Caco-2 (cell line): Measurements from ENCODE around the gene LDLRAD4. TPM values are rescaled to one million over a fixed set of nuclear protein-coding genes. Genes with fewer than 3 reads are reported as not detected.

ENCODE experiments used
- BruUV-seq: library from RNA; stranded (reverse); fragments of 400-500 nt; replicated peaks from 2 replicates; lab custom pipeline; 2021; lab: Mats Ljungman, UMichigan
- CTCF ChIA-PET: fragments of 300-600 bp; sonication (Branson Sonifier 250); formaldehyde crosslinking; loops from one replicate; lab custom pipeline; 2022; ENCODE audit warnings: antibody characterized with exemption; lab: Charles Lee
- POLR2A ChIA-PET: fragments of 300-600 bp; sonication (Branson Sonifier 250); formaldehyde crosslinking; loops from one replicate; lab custom pipeline; 2022; ENCODE audit warnings: antibody characterized with exemption; lab: Charles Lee
- DNase-seq, 2 experiments: peaks; one replicate each; pipeline versions ENCODE4 v3.0.0 to v3.0.0-alpha.2; 2020 to 2022
- H3K27me3 ChIP-seq: replicated peaks from 2 replicates; pipeline ENCODE4 v1.6.0; 2011; ENCODE audit warnings: low read length; ENCODE audit not compliant: control insufficient read depth, insufficient read depth
- H3K36me3 ChIP-seq: 2 replicates; pipeline ENCODE4 v1.5.1; 2011; ENCODE audit warnings: low read length; ENCODE audit not compliant: control insufficient read depth, insufficient read depth
- H3K4me1 ChIP-seq: fragments of 250-450 bp; sonication (Bioruptor Pico); 2 replicates; pipeline ENCODE4 v1.5.1; 2020; ENCODE audit warnings: mild to moderate bottlenecking
- H3K4me3 ChIP-seq: 2 replicates; pipeline ENCODE4 v1.5.1; 2011; ENCODE audit warnings: low read depth, mild to moderate bottlenecking, control low read depth, low read length
- H3K9me3 ChIP-seq: fragments of 250-450 bp; sonication (Bioruptor Pico); 2 replicates; pipeline ENCODE4 v1.5.1; 2020; ENCODE audit warnings: mild to moderate bottlenecking, moderate library complexity
- H3K27ac Mint-ChIP-seq: one replicate; pipeline ENCODE4 v1.8.0; 2022; ENCODE audit warnings: mixed read lengths; ENCODE audit not compliant: unreplicated experiment
- H3K27me3 Mint-ChIP-seq: one replicate; pipeline ENCODE4 v1.8.0; 2022; ENCODE audit warnings: mixed read lengths; ENCODE audit not compliant: insufficient read depth, unreplicated experiment
- H3K36me3 Mint-ChIP-seq: one replicate; pipeline ENCODE4 v1.8.0; 2022; ENCODE audit warnings: mild to moderate bottlenecking, mixed read lengths; ENCODE audit not compliant: insufficient read depth, unreplicated experiment
- H3K4me1 Mint-ChIP-seq: one replicate; pipeline ENCODE4 v1.8.0; 2022; ENCODE audit warnings: low read depth, mixed read lengths; ENCODE audit not compliant: unreplicated experiment
- H3K4me3 Mint-ChIP-seq: one replicate; pipeline ENCODE4 v1.8.0; 2022; ENCODE audit warnings: mild to moderate bottlenecking, moderate library complexity, mixed read lengths; ENCODE audit not compliant: unreplicated experiment
- H3K9me3 Mint-ChIP-seq: one replicate; pipeline ENCODE4 v1.8.0; 2022; ENCODE audit warnings: mixed read lengths; ENCODE audit not compliant: unreplicated experiment
- intact Hi-C: fragments of 100-400 bp; cut with micrococcal nuclease; formaldehyde crosslinking; loops from one replicate; pipeline ENCODE4 v1.10.0; 2022; ENCODE audit not compliant: unreplicated experiment
- total RNA-seq: library from RNA; stranded (reverse); gene quantifications from 2 replicates; pipeline ENCODE4 v1.2.3, GENCODE V29; 2022
- TF ChIP-seq, protein P1 (sequence below), 2 experiments: fragments of 200-600 bp in 1 of 2; IDR thresholded peaks; 1 replicate in 1 of 2; 2 replicates in 1 of 2; pipeline versions ENCODE4 v1.5.1 to v1.8.0; 2011 to 2022; ENCODE audit warnings: antibody characterized with exemption in 1 of 2, control low read depth in 1 of 2, inconsistent platforms in 1 of 2, low read depth in 1 of 2, low read length in 1 of 2, mild to moderate bottlenecking in 1 of 2, moderate library complexity in 1 of 2; ENCODE audit not compliant: insufficient read depth in 1 of 2, severe bottlenecking in 1 of 2, unreplicated experiment in 1 of 2

LDLRAD4 gene
- total RNA-seq, 1 experiment from 2014 or later: 1.2 TPM

DNA sequence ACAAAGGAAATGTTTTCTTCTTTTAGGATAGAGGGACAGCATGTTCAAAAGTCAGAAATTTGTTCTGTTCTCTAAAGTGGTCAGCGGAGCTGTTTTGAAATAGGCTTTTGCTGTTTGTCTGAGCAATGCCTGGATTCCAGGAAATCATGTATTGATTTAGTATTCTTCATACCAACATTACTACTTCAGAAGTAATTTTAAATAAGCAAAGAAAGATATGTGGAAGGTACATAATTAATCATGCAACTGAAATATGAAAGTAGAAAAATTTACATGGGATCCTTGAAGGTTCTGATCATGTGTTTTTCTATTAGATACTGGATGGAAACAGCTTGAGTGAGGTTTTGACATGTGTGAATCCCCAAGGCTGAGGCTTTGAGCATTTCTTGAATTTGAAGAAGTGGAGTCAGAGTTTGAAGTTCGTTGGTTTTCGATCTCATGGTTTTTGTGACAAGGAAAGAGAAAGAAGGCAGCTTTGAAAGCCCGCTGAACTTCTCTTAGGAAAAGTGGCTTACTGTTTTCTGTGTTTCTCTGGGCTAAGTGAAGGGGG lies 220.0 kb downstream of the LDLRAD4 start:
- intact Hi-C loops: no loop called here
- no TSS peak for BruUV-seq
- Histone ChIP-seq H3K4me3 (no peak overlapping the region), H3K4me1 (no peaks in the 10 kb centered on the region), H3K27me3 (no peaks in the 10 kb centered on the region), H3K9me3 (no peaks in the 10 kb centered on the region), H3K36me3 (no peaks in the 10 kb centered on the region)
- Mint-ChIP-seq H3K27me3 (peaks cover 19% of the 10 kb centered on the region), H3K9me3 (no peaks in the 10 kb centered on the region), H3K4me1 (no peaks in the 10 kb centered on the region), H3K36me3 (no peaks in the 10 kb centered on the region), H3K27ac (no peak overlapping the region), H3K4me3 (no peak overlapping the region)
- CTCF ChIA-PET: no interaction called here
- DNase-seq: no peak
- POLR2A ChIA-PET: no interaction called here
- TF ChIP-seq, protein P1, sequence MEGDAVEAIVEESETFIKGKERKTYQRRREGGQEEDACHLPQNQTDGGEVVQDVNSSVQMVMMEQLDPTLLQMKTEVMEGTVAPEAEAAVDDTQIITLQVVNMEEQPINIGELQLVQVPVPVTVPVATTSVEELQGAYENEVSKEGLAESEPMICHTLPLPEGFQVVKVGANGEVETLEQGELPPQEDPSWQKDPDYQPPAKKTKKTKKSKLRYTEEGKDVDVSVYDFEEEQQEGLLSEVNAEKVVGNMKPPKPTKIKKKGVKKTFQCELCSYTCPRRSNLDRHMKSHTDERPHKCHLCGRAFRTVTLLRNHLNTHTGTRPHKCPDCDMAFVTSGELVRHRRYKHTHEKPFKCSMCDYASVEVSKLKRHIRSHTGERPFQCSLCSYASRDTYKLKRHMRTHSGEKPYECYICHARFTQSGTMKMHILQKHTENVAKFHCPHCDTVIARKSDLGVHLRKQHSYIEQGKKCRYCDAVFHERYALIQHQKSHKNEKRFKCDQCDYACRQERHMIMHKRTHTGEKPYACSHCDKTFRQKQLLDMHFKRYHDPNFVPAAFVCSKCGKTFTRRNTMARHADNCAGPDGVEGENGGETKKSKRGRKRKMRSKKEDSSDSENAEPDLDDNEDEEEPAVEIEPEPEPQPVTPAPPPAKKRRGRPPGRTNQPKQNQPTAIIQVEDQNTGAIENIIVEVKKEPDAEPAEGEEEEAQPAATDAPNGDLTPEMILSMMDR (IDR thresholded peaks at IDR 0.05; ENCODE audit: insufficient read depth in 1 of 2, low read depth in 1 of 2, low read length in 1 of 2, severe bottlenecking in 1 of 2, unreplicated experiment in 1 of 2): no peak

GRCh38 chr18:13439461-13439860 lies 220.9 kb downstream of the LDLRAD4 start:
- Histone ChIP-seq H3K9me3 (no peaks in the 10 kb centered on the region), H3K4me1 (no peaks in the 10 kb centered on the region), H3K36me3 (no peaks in the 10 kb centered on the region), H3K4me3 (no peak overlapping the region), H3K27me3 (no peaks in the 10 kb centered on the region)
- no peaks in the 10 kb centered on the region for H3K9me3 Mint-ChIP-seq
- ChIA-PET POLR2A (no interaction called here), CTCF (no interaction called here)
- BruUV-seq: no TSS peak
- intact Hi-C loops: no loop called here
- peaks cover 18% of the 10 kb centered on the region for H3K27me3 Mint-ChIP-seq
- H3K27ac Mint-ChIP-seq: no peak overlapping the region
- no peak overlapping the region for H3K4me3 Mint-ChIP-seq
- H3K36me3 Mint-ChIP-seq: no peaks in the 10 kb centered on the region
- no peaks in the 10 kb centered on the region for H3K4me1 Mint-ChIP-seq
- no peak for DNase-seq
- TF ChIP-seq, protein P1 (IDR thresholded peaks at IDR 0.05; ENCODE audit: insufficient read depth in 1 of 2, low read depth in 1 of 2, low read length in 1 of 2, severe bottlenecking in 1 of 2, unreplicated experiment in 1 of 2): no peak

- TF ChIP-seq, protein P1 (IDR thresholded peaks at IDR 0.05; ENCODE audit: insufficient read depth in 1 of 2, low read depth in 1 of 2, low read length in 1 of 2, severe bottlenecking in 1 of 2, unreplicated experiment in 1 of 2): no peak
- H3K36me3 ChIP-seq: no peaks in the 10 kb centered on the region
- no peaks in the 10 kb centered on the region for H3K9me3 ChIP-seq
- POLR2A ChIA-PET: no interaction called here
- Mint-ChIP-seq H3K27ac (no peak overlapping the region), H3K9me3 (no peaks in the 10 kb centered on the region), H3K4me3 (no peak overlapping the region), H3K36me3 (no peaks in the 10 kb centered on the region), H3K27me3 (peaks cover 18% of the 10 kb centered on the region), H3K4me1 (no peaks in the 10 kb centered on the region)
- no peaks in the 10 kb centered on the region for H3K4me1 ChIP-seq
- BruUV-seq: no TSS peak
- intact Hi-C loops: no loop called here
- no peak for DNase-seq
- no peak overlapping the region for H3K4me3 ChIP-seq
- H3K27me3 ChIP-seq: no peaks in the 10 kb centered on the region
- CTCF ChIA-PET: interaction anchor here (0.9 kb wide), 2 partner anchors 15 to 225 kb away, joined by 3 read pairs; no protein-coding TSS in a partner anchor
These were observed 222.0 kb downstream of the LDLRAD4 start for GRCh38 chr18:13440277-13441248.
